CD4-positive, alpha-beta T cell treated with Interferon gamma for 1 hour (primary cell): ENCODE results near the gene CLCA2.

Experiments used
- DNase-seq: peaks from one replicate; pipeline ENCODE4 v3.0.0-alpha.2; 2020

CLCA2 gene

GRCh38 chr1:86429835-86430234, 5.9 kb downstream of the CLCA2 start:
- DNase-seq = peak; percentile 46

GRCh38 chr1:86430376-86430775, 6.4 kb downstream of the CLCA2 start:
- DNase-seq = no peak

- no peak for DNase-seq
These were observed 10.1 kb downstream of the CLCA2 start for GRCh38 chr1:86434059-86434458.

DNA sequence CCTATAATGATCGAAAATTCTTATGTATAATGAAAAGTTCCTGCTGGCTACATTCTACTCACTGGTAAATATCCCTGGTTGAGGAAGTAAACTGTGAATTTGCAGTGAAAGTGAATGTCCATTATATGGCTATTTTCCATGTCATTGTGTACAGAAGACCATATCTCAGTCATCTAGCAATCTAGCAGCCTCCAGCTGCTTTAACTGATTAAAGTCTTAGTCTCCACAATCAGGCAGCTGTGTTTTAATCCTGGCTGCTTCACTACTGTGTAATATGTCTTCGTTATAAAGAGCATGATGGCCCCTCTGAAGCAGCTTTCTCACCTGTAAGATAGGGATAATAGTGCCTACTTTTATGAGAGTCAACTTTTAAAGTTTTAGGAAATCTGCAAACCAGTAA, 11.4 kb downstream of the CLCA2 start:
- no peak for DNase-seq

DNA sequence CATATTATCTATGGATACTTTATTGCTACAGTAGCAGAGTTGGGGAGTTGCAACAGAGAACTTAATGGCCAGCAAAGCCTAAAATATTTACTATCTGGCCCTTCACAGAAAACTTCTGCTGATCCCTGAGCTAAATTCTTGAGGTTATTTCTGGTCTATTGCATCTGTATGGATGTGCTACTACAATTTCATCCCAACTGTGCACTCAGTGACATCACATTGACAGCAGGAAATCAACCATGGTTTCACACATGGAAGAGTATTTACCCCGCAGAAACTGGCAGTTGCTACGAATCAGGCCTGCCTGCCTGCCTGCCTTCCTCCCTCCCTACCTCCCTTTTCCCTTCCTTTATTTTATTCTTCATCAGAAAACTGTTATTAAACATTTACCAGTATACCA, 12.1 kb downstream of the CLCA2 start:
- no peak for DNase-seq

DNA sequence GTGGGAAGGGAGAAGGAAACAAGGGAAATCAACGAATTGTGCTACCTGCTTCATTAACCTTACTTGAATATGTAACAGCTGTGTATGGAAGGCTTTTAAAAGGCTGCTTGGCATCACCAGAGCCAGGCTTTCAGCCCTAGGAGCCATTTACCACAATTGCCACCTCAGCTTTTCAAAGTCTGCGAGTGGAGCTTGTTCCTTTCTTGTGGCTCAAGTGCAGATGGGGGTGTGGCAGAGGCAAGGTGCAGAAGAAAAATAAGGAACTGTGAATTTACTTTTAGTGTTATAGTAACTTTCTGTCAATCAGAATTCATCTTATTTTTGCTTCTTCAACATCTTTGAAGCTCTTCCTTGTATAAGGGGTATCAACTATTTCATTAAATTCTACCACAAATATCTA, 17.6 kb downstream of the CLCA2 start:
- DNase-seq = peak; percentile 7

DNA sequence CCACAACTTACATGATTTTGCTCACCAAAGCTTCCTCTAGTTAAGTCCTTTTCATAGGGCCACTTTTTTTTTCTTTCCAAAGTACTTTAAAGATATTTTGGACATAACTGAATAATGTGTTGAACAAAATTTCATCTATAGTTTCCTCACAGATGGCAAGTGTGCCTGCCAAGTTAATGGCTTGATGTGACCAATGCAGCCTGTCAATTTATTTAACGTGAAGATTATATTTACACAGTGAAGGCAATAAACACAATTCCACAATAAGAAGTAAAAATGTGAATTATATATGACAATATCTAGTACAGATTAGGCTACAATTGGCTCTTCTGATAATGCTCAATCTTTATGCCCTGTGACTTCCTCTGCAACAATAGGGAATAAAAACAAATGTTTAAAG, 18.0 kb downstream of the CLCA2 start:
- DNase-seq = no peak

GRCh38 chr1:86445919-86446318, 21.9 kb downstream of the CLCA2 start:
- no peak for DNase-seq

GRCh38 chr1:86447198-86447790, 23.3 kb downstream of the CLCA2 start:
- no peak for DNase-seq

GRCh38 chr1:86448670-86449069, 24.7 kb downstream of the CLCA2 start:
- no peak for DNase-seq

DNA sequence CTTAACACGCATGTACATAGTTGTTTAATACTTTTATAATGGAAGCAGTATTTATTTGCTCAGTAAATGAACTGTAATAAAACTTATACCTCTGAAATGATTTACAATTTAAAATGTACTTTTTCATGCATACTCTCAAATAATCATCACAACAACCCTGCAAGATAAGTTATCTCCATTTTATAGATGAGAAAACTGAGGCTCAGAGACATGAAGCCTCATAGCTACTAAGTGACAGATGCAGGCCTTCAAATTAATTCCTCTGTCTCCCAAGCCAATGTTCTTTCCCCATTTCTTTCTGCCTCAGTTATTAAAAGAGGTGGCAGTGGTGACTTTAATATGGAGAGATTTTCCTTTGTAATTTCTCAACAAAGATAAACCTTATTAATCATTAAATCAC, 25.1 kb downstream of the CLCA2 start:
- DNase-seq = no peak

DNA sequence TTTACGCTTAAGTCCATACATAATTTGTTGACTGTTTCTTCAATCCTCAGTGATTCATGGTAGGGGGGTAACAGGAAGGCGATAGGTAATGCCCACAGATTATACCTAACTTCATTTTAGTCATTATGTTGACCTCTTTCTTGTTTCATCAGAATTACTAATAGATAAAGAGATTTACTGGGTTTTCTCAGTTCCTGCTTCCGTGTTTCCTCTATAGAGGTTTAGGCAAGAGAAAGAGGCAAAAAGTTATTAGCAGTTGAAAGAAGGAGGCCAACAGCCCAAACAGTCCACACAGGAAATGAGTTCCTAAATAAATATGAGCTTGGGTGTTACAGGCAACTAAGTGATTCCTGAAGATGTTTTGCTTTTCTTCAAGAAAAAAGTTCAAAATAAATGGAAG, 26.9 kb downstream of the CLCA2 start:
- DNase-seq = no peak

GRCh38 chr1:86453664-86454063, 29.7 kb downstream of the CLCA2 start:
- no peak for DNase-seq

- DNase-seq = no peak
These were observed 31.1 kb downstream of the CLCA2 start for GRCh38 chr1:86455073-86455472.

DNA sequence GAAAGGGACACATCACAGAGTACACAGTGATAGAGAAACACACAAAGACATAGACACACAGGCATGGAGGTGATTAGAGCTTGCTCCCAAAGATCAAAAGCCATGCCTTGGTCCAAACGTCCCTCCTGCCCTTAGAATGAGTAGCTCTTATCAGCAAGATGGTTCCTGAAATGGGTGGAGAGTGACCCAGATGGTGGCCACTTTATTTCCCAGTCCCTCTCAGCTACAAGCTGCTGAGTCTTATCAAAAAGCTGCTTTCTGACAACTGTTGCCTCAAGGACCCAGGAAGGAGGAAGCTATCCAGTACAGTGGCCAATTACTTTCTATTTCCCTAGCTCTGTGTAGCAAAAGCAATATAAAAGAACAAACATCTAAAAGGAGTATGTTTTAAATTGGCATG, 37.0 kb downstream of the CLCA2 start:
- no peak for DNase-seq

GRCh38 chr1:86461482-86461881, 37.5 kb downstream of the CLCA2 start:
- no peak for DNase-seq

DNA sequence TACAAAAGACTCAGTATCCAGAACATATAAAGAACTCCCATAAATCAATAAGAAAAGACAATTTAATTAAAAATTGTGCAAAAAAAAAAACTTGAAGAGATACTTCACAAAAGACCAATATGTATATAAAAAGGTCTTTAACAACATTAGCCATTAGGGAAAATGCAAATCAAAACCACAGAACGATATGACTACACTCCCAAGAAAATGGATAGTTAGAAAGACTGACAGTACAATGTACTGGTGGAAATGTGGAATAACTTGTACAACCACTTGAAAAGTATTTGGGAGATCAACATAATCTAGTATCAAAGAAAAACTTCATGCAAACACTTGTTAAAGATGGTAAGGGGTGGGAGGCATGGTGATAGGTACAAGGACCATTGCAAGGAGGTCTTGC, 40.8 kb downstream of the CLCA2 start:
- no peak for DNase-seq

DNA sequence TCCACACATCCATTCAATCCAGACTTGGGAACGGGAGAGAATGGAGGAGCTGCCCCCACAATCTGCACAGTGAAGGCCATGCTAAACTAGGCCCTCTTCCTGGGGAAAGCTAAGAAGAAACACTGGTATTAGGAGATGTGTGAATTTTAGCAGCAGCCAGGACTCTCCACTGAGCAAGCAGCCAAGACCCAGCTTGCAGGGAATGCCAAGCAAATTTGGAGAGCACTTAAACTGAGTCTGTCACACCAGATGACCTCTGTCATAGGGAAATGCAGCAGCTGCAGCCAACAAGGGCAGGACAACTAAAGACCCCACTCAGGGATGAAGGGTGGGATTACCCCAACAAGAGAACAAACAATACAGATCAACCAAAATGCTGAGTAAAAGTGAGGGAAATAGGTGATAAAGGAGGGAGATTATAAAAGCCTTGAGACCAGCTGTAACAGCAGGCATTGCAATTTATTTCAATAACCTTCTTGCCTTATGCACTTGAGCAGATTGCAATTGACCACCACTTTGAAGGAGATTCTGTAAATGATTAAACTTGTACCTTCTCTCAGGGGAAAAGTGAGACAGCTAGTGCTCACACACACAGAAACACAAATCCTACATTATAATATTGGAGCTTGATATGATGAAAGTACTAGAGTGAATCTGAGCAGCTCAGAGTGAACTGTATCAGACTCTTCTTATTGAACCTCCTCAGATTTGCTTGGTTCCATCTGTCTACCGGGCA, 42.3 kb downstream of the CLCA2 start:
- no peak for DNase-seq

DNA sequence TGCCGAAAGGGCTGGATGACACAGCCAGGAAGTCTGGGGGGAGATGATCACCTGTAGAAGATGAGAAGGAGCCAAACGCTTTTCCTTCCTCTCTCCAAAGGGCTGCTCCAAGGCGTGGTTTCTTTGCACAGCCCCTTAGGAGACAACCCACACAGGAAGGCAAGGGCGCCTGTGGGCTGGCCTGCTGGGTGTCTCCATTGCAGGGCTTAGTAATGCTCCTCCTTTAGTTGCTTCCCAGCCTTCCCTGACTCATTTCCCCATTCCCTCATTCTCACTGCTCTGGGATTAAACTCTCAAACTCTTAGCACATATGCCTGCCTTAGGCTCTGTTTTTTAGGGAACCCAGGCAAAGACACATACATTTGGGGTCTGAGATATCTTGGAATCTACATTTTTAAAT, 43.0 kb downstream of the CLCA2 start:
- DNase-seq = no peak

DNA sequence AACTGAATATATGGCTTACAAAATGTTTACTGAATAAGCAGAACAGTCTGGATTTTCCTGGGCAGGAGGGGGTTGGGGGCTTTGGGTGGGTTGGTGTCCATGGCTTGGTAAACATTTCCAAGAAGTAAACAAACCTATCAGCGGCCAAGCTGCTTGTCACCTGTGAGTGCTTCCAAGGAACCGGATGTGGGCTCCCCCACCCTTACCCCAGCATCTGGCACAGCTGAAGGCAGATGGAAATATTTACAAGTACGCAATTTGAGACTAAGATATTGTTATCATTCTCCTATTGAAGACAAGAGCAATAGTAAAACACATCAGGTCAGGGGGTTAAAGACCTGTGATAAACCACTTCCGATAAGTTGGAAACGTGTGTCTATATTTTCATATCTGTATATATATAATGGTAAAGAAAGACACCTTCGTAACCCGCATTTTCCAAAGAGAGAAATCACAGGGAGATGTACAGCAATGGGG, 44.6 kb downstream of the CLCA2 start, which contains the start of gene CLCA1:
CLCA1 (plus strand) TSS at position 427 of the 477 bp plus-strand sequence; CDS start at position 472, 45 bp downstream.
- no peak for DNase-seq

DNA sequence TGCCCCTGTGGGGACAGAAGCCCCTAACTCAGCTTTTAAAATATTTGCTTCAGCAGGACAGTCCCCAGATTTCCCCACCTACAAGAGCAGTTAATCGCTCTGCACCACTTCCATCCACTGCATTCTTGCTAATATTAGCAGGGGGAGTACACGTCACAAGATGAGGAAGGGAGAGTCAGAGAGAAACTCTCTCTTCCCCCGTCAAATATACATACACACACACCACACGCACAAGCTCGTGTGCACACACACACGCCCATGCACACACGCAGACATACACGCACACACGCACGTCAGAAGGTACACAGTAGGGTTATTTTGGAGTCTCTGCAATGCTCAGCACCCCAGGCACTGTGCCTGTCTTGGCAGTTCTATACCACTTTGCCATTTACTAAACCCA, 46.9 kb downstream of the CLCA2 start:
- DNase-seq = no peak

DNA sequence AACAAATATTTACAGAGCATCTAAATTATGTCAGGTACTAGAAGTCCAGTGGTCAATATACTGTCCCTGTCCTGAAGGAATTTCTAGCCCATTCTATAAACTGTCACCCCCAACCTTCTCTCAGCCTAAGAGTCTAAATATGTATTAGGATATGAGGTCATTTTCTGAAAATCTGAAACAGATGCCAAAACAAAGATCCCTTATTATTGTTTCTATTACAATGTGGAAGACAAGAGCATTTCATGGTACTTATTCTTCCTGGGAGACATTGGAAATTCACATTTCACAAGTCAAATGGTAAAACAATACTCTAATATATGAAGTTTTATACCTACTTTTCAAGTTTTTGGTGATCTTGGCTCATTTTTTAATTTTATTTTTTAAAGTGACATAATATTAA, 47.3 kb downstream of the CLCA2 start:
- DNase-seq = no peak

DNA sequence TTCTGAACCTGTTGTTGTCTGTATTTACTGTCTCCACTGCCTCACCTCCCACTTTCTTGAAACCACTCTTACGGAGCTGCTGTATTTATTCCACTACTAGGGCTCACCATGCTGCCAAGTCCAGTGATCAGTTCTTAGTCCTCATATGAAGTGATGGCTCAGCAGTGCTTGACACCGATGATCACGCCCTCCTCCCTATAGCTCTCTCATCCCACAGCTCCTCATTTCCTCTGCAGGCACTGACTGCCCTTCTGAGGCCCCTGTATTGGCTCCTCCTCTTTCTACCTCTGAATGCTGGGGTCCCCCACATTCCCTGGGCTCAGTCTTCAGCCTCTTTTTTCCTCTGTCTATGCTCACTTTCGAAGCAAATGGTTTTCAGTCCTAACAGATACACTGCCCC, 48.2 kb downstream of the CLCA2 start:
- DNase-seq = no peak

- DNase-seq = no peak
These were observed 48.8 kb downstream of the CLCA2 start for GRCh38 chr1:86472767-86473166.

- no peak for DNase-seq
These were observed 53.3 kb downstream of the CLCA2 start for GRCh38 chr1:86477256-86477655.
